Jurkat, Clone E6-1 (cell line): ENCODE data around the gene RFC3.

ENCODE experiments used
- DNase-seq: peaks from one replicate; pipeline ENCODE4 v3.0.0-alpha.2; 2011; ENCODE audit warnings: low read depth, low spot score
- H3K4me3 ChIP-seq: 2 replicates; pipeline ENCODE4 v1.5.1; 2011; ENCODE audit warnings: mild to moderate bottlenecking, low read length, control low read depth, moderate library complexity

RFC3 gene

GRCh38 chr13:33884531-33885220, 66.7 kb downstream of the RFC3 start:
- H3K4me3 ChIP-seq, result no peak overlapping the region
- DNase-seq, result no peak
